Thymus (tissue), 11 donors: ENCODE data around the gene CUBN. TPM values are rescaled to one million over a fixed set of nuclear protein-coding genes. Genes with fewer than 3 reads are reported as not detected.

Experiments
- DNase-seq, 9 donors: peaks; one replicate each; pipeline ENCODE4 v3.0.0-alpha.2; 2013; ENCODE audit warnings: low spot score in 9 of 9, low read depth in 6 of 9, missing footprints in 1 of 9
- H3K27ac ChIP-seq, 2 donors: one replicate each; pipeline ENCODE4 v1.5.1; 2013; ENCODE audit warnings: control low read depth in 1 of 2, low read depth in 1 of 2, low read length in 1 of 2, mild to moderate bottlenecking in 1 of 2, moderate library complexity in 1 of 2
- H3K27me3 ChIP-seq, 2 donors: one replicate each; pipeline ENCODE4 v1.5.1; 2013; ENCODE audit warnings: low read length in 1 of 2; ENCODE audit not compliant: control insufficient read depth in 2 of 2, insufficient read depth in 1 of 2
- H3K36me3 ChIP-seq, 2 donors: one replicate each; pipeline ENCODE4 v1.5.1; 2013; ENCODE audit warnings: low read length in 1 of 2, mild to moderate bottlenecking in 1 of 2, moderate library complexity in 1 of 2; ENCODE audit not compliant: control insufficient read depth in 2 of 2, insufficient read depth in 2 of 2
- H3K4me1 ChIP-seq, 2 donors: one replicate each; pipeline ENCODE4 v1.5.1; 2013; ENCODE audit warnings: low read length in 2 of 2; ENCODE audit not compliant: control insufficient read depth in 2 of 2, insufficient read depth in 2 of 2
- H3K4me3 ChIP-seq, 2 donors: one replicate each; pipeline ENCODE4 v1.5.1; 2013; ENCODE audit warnings: low read length in 2 of 2, control low read depth in 1 of 2, mild to moderate bottlenecking in 1 of 2
- H3K9me3 ChIP-seq, 2 donors: one replicate each; pipeline ENCODE4 v1.5.1; 2013; ENCODE audit warnings: low read length in 1 of 2, mild to moderate bottlenecking in 1 of 2; ENCODE audit not compliant: control insufficient read depth in 2 of 2, insufficient read depth in 1 of 2
- WGBS: extraction: QIAGEN DNeasy Blood & Tissue Kit; methylation state at CpG from one replicate; pipeline ENCODE4 v1.1.7; 2013; 5-methylcytosine and 5-hydroxymethylcytosine counted together
- polyA plus RNA-seq: library from polyadenylated mRNA; stranded (reverse); fragments of 200-250 nt; gene quantifications from one replicate; pipeline ENCODE4 v1.2.3, GENCODE V29; 2013
- total RNA-seq: library from RNA; stranded (reverse); fragments of 120-200 nt; gene quantifications from one replicate; pipeline ENCODE4 v1.2.4, GENCODE V29; 2013
- donor health status: healthy.

Gene CUBN
- total and polyA plus RNA-seq, 2 donors: 1.7 to 1.8 TPM

DNA sequence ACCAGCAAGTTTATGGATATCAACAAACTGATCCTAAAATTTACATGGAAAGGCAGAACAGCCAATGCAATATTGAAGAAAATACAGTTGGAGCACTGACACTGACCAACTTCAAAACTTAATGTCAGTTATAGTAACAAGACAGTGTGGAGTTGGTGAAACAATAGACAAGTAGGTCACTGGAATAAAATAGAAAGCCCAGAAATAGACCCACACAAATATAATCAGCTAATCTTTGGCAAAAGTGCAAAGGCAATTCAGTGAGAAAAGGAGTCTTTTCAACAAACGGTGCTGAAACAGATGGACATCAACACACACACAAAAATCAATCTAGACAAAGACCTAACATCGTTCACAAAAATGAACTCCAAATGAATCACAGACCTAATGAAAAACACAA is 326.1 kb downstream of the CUBN start:
- Histone ChIP-seq H3K27me3 (no peaks in the 10 kb centered on the region), H3K4me1 (no peaks in the 10 kb centered on the region), H3K4me3 (no peak overlapping the region), H3K27ac (no peak overlapping the region), H3K9me3 (no peaks in the 10 kb centered on the region), H3K36me3 (no peaks in the 10 kb centered on the region)
- WGBS: 96% methylated on average over 2 of the region's 2 CpGs
- no peak for DNase-seq

DNA sequence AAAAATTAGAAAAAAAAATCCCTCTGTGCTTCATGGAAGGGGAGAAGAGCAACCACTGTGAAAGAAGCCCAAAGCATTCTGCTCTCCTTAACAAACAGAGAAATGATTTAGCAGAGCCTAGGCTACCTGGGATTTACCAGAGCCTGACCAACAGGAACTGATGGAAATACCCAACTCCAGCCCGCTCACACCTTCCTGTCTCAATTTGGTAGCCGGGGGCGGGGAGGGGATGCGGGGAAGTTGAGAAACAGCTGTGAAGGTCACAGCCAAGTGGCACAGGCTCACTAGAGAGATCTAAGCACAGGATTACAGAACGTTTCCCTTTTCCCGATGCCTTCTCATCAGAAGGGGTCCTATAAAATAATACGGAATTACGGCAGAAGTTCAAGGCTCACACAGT is 330.0 kb downstream of the CUBN start:
- 95% methylated on average over 8 of the region's 8 CpGs for WGBS
- no peaks in the 10 kb centered on the region for H3K36me3 ChIP-seq
- H3K9me3 ChIP-seq: no peaks in the 10 kb centered on the region
- no peak overlapping the region for H3K4me3 ChIP-seq
- no peak overlapping the region for H3K27ac ChIP-seq
- no peaks in the 10 kb centered on the region for H3K27me3 ChIP-seq
- H3K4me1 ChIP-seq: no peaks in the 10 kb centered on the region
- no peak for DNase-seq

DNA sequence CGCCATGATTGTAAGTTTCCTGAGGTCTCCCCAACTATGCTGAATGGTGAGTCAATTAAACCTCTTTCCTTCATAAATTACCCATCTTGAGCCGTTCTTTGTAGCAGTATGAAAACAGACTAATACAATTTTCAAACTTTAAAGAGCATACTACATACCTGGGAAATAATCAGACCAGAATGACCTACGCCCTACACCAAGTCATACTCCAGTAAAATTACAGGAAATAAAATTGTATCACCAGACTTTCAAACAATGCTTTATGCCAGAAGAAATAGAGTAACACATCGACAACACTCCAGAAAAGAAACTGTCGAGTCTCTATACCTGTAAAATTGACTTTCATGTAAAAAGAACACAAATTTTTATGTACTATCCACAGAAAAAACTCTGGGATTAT is 331.0 kb downstream of the CUBN start:
- no peak for DNase-seq
- 97% methylated on average over 5 of the region's 5 CpGs for WGBS
- no peaks in the 10 kb centered on the region for H3K4me1 ChIP-seq
- H3K9me3 ChIP-seq: no peaks in the 10 kb centered on the region
- H3K36me3 ChIP-seq: no peaks in the 10 kb centered on the region
- no peaks in the 10 kb centered on the region for H3K27me3 ChIP-seq
- H3K27ac ChIP-seq: no peak overlapping the region
- H3K4me3 ChIP-seq: no peak overlapping the region

DNA sequence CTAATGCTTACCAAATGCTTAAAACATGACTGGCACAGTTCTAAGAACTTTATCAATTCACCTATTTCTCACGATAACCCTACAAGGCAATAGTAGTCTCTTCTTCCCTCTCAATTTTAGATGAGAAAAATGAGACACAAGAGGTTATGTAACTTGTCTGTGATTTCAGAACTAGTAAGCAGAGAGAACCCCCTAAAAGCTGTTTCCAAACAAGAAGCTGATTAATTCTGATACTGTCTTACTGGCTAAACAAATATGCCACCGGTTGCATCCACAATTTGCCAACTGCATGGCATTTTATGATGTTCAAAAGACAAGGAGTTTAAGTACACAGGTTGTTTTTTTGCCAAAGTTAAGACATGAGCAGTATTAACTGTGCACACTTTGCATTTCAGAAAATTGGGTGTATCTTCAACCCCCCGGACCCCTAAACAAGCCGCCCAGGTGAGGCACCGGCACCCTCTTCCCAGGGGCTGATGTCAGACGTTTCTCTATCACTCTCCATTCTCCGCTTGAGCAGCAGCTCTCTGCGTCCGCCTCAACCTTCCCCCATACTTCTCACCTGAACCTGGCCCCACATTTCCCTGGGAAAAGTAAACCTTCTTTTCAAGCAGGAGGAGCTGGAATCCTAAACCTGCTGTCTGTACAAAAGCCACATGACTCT is 334.1 kb downstream of the CUBN start:
- no peaks in the 10 kb centered on the region for H3K27me3 ChIP-seq
- H3K9me3 ChIP-seq: no peaks in the 10 kb centered on the region
- 97% methylated on average over 9 of the region's 9 CpGs for WGBS
- H3K27ac ChIP-seq: no peak overlapping the region
- no peak for DNase-seq
- H3K36me3 ChIP-seq: no peaks in the 10 kb centered on the region
- no peaks in the 10 kb centered on the region for H3K4me1 ChIP-seq
- H3K4me3 ChIP-seq: no peak overlapping the region

DNA sequence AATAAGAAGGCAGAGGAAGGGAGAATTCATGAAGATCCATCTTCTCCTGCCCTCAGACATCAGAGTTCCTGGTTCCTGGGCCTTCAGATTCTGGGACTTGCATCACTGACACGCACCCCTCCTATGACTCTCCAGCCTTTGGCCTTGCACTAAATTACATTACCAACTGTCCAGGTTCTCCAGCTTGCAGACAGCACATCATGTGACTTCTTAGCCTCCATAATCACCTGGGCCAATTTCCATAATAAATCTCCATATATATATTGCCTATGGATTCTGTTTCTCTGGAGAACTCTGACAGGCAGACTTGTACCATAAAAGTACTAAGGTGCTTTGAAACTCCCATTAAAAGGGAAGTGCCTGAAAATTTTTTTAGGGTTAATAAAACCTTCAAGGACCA is 335.6 kb downstream of the CUBN start:
- Histone ChIP-seq H3K27me3 (no peaks in the 10 kb centered on the region), H3K27ac (no peak overlapping the region), H3K4me1 (no peaks in the 10 kb centered on the region), H3K9me3 (no peaks in the 10 kb centered on the region), H3K4me3 (no peak overlapping the region), H3K36me3 (no peaks in the 10 kb centered on the region)
- no peak for DNase-seq
- 100% methylated on average over 1 of the region's 1 CpG for WGBS

DNA sequence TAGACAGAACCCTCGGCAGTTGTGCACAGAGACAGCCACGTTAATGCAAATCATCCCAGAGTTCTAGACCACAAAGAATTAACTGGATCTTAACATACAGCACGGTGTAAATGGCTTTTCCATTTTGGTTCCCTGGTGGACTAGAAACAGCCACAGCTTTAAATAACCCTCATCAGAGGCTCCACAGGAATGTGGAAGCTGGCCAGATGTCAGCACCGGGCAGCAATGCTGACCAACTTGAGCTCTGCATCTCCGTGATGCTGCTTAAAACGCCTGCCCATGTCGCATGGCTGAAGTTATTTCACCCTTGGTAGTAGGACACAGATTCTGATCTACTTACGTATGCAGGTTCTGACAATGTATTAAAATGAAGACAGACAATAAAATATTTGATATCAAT is 336.9 kb downstream of the CUBN start:
- DNase-seq: no peak
- no peaks in the 10 kb centered on the region for H3K36me3 ChIP-seq
- H3K27ac ChIP-seq: no peak overlapping the region
- no peaks in the 10 kb centered on the region for H3K4me1 ChIP-seq
- no peaks in the 10 kb centered on the region for H3K27me3 ChIP-seq
- H3K4me3 ChIP-seq: no peak overlapping the region
- H3K9me3 ChIP-seq: no peaks in the 10 kb centered on the region
- WGBS: 97% methylated on average over 8 of the region's 8 CpGs

DNA sequence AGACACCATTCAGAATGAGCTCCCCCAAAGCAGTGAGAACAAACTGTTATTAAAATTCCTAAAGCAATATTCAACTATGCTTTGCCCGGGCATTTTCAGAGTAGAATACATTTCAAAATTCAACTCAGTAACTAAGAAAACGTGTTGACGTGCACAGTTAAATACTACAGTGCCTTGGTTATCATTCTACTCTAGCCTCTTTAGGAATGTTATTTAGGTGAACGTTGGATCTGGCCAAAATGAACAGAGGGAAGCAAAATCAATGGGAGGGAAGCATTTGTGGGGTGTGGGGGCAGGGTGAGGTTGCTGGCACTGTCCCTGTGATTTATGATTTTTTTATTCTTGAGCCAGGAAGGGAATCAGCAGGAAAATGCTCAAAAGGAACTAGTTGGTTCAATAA is 339.8 kb downstream of the CUBN start:
- WGBS: 95% methylated on average over 4 of the region's 4 CpGs
- H3K4me1 ChIP-seq: no peaks in the 10 kb centered on the region

DNA sequence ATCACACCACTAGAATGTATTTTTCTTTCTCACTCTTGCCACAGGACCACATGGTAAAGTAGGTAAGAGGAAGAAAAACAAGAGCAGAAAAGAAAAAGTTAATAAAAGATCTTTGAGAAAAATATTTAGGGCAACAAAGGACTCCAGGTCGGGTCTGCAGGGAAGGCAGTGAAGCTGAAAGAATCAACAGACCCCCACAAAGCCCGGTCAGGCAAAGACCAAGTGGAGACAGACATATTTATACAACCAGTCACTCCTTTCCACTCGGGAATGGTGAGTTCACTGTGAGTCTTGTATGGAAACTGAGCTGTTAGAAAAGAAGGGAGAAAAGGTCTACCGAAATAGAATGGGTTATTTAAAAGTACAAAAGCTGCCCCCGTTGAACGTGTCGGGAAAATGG is 340.4 kb downstream of the CUBN start:
- DNase-seq: no peak
- Histone ChIP-seq H3K27me3 (no peaks in the 10 kb centered on the region), H3K36me3 (no peaks in the 10 kb centered on the region), H3K4me3 (no peak overlapping the region), H3K9me3 (no peaks in the 10 kb centered on the region), H3K4me1 (no peaks in the 10 kb centered on the region), H3K27ac (no peak overlapping the region)
- WGBS: 88% methylated on average over 7 of the region's 7 CpGs

More for the DNA sequence above, 339.8 kb downstream of the CUBN start:
- Histone ChIP-seq H3K27me3 (no peaks in the 10 kb centered on the region), H3K27ac (no peak overlapping the region), H3K36me3 (no peaks in the 10 kb centered on the region), H3K4me3 (no peak overlapping the region), H3K9me3 (no peaks in the 10 kb centered on the region)
- DNase-seq: no peak

DNA sequence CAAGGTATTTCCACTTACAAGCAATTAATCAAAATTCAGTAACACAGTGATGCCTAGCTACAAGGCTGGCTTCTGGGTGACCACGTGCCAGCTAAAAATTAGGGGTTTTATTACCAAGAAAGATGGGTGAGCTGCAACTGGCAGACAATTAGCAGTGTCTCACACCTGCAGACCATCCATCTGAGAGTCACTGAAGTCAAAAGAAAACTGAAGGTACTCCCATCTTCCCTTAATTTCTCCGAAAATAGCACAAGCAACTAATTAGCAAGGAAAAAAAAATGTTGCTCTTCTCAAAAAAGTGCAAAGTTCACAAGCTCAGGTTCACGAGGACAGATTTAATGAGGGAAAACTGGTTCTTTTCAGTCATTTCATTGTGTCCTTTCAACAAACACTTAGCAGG is 340.8 kb downstream of the CUBN start:
- H3K36me3 ChIP-seq: no peaks in the 10 kb centered on the region
- DNase-seq: no peak
- no peaks in the 10 kb centered on the region for H3K4me1 ChIP-seq
- H3K9me3 ChIP-seq: no peaks in the 10 kb centered on the region
- WGBS: 97% methylated on average over 3 of the region's 3 CpGs
- no peak overlapping the region for H3K4me3 ChIP-seq
- no peaks in the 10 kb centered on the region for H3K27me3 ChIP-seq
- H3K27ac ChIP-seq: no peak overlapping the region

DNA sequence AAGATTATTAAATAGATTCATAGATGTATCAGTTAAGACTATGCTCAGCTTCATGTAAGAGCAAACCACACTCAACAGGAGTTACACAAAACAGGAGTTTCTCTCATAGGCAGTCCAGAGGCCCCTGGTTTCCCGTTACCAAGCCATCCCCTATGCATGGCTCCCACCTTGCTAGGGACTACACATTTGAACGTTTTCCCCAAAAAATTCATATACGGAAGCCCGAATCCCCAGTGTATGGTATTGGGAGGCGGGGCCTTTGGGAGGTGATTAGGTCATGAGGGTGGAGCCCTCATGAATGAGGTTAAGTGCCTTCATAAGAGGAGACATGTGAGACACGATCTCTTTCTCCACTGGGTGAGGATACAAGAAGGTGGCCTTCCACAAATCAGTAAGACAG is 341.5 kb downstream of the CUBN start:
- 97% methylated on average over 6 of the region's 6 CpGs for WGBS
- no peaks in the 10 kb centered on the region for H3K4me1 ChIP-seq
- no peak for DNase-seq
- H3K9me3 ChIP-seq: no peaks in the 10 kb centered on the region
- H3K27me3 ChIP-seq: no peaks in the 10 kb centered on the region
- no peaks in the 10 kb centered on the region for H3K36me3 ChIP-seq
- H3K4me3 ChIP-seq: no peak overlapping the region
- H3K27ac ChIP-seq: no peak overlapping the region
